OCI-LY7 (cell line): ENCODE measurements around the gene IPO4. TPM values are rescaled to one million over a fixed set of nuclear protein-coding genes. Genes with fewer than 3 reads are reported as not detected.

Experiments
- BruUV-seq: library from RNA; stranded (reverse); fragments of 400-500 nt; replicated peaks from 2 replicates; lab custom pipeline; 2021; lab: Mats Ljungman, UMichigan
- CTCF ChIA-PET: fragments of 300-600 bp; sonication (Branson Sonifier 250); formaldehyde crosslinking; loops from one replicate; lab custom pipeline; 2022; ENCODE audit warnings: antibody characterized with exemption; ENCODE audit not compliant: unreplicated experiment; lab: Charles Lee
- POLR2A ChIA-PET: fragments of 300-600 bp; sonication (Branson Sonifier 250); formaldehyde crosslinking; loops from one replicate; lab custom pipeline; 2022; ENCODE audit warnings: antibody characterized with exemption; lab: Charles Lee
- DNase-seq: peaks from one replicate; pipeline ENCODE4 v3.0.0-alpha.2; 2015; ENCODE audit warnings: low spot score
- H2AFZ ChIP-seq: fragments of 200-600 bp; sonication (generic), shearing (Covaris generic); 2 replicates; pipeline ENCODE4 v1.6.1; 2014; ENCODE audit warnings: mild to moderate bottlenecking, antibody characterized with exemption, low read length, moderate library complexity
- H3K27ac ChIP-seq: fragments of 200-600 bp; sonication (generic); 2 replicates; pipeline ENCODE4 v1.5.1; 2014; ENCODE audit warnings: mixed run types, low read depth, mild to moderate bottlenecking, moderate library complexity, low read length, inconsistent platforms; ENCODE audit not compliant: poor library complexity, severe bottlenecking
- H3K36me3 ChIP-seq: fragments of 200-600 bp; sonication (generic); 2 replicates; pipeline ENCODE4 v1.6.1; 2014; ENCODE audit warnings: mild to moderate bottlenecking, antibody characterized with exemption, low read length, moderate library complexity, mixed read lengths; ENCODE audit not compliant: insufficient read depth
- H3K4me1 ChIP-seq: fragments of 200-600 bp; sonication (generic); 2 replicates; pipeline ENCODE4 v1.5.1; 2014; ENCODE audit warnings: mild to moderate bottlenecking, low read length; ENCODE audit not compliant: insufficient read depth, poor library complexity, severe bottlenecking
- H3K4me2 ChIP-seq: fragments of 200-600 bp; sonication (generic); 2 replicates; pipeline ENCODE4 v1.6.1; 2014; ENCODE audit warnings: mild to moderate bottlenecking, low read length
- H3K4me3 ChIP-seq: fragments of 200-600 bp; sonication (generic); 2 replicates; pipeline ENCODE4 v1.5.1; 2014; ENCODE audit warnings: mild to moderate bottlenecking, low read depth, low read length; ENCODE audit not compliant: poor library complexity, severe bottlenecking
- H3K79me2 ChIP-seq: fragments of 200-600 bp; sonication (generic); 2 replicates; pipeline ENCODE4 v1.6.1; 2016; ENCODE audit warnings: low read depth, mild to moderate bottlenecking, low read length, moderate library complexity, mixed read lengths; ENCODE audit not compliant: insufficient read depth
- H3K9me2 ChIP-seq: fragments of 200-600 bp; sonication (generic); 2 replicates; pipeline ENCODE4 v1.6.1; 2016; ENCODE audit warnings: mild to moderate bottlenecking, low read length, mixed read lengths; ENCODE audit not compliant: insufficient read depth
- H3K9me3 ChIP-seq: fragments of 200-600 bp; sonication (generic); 2 replicates; pipeline ENCODE4 v1.6.1; 2014; ENCODE audit warnings: mild to moderate bottlenecking, mixed run types, low read length, mixed read lengths
- H4K20me1 ChIP-seq: fragments of 200-600 bp; sonication (generic); 2 replicates; pipeline ENCODE4 v1.6.1; 2014; ENCODE audit warnings: mild to moderate bottlenecking, antibody characterized with exemption, low read length, moderate library complexity, mixed read lengths; ENCODE audit not compliant: insufficient read depth
- CTCF ChIP-seq: fragments of 200-600 bp; sonication (generic); conservative IDR thresholded peaks from 2 replicates; pipeline ENCODE4 v1.5.1; 2014; ENCODE audit warnings: mild to moderate bottlenecking, antibody characterized with exemption, low read length, moderate library complexity, mixed read lengths
- EZH2phosphoT487 ChIP-seq: fragments of 200-600 bp; sonication (generic); IDR thresholded peaks from 2 replicates; pipeline ENCODE4 v1.6.1; 2018; ENCODE audit warnings: low read depth, borderline replicate concordance, mild to moderate bottlenecking, mixed run types, antibody characterized with exemption, low read length, moderate library complexity, mixed read lengths
- intact Hi-C: fragments of 100-400 bp; cut with micrococcal nuclease; formaldehyde crosslinking; loops from one replicate; pipeline ENCODE4 v1.10.0; 2022; ENCODE audit not compliant: unreplicated experiment
- total RNA-seq, 2 experiments: library from RNA; depleted of rRNA in 1 of 2; stranded (reverse); fragments of >200 nt in 1 of 2; shearing (Covaris generic) in 1 of 2; gene quantifications; 2 replicates each; pipeline ENCODE4 v1.2.3, GENCODE V29; 2014 to 2022

The IPO4 gene
- total RNA-seq, 2 experiments from 2014 or later: 53.1 to 59.2 TPM

- H2AFZ ChIP-seq: no peak overlapping the region
- peaks cover 11% of the 10 kb centered on the region; the same call in 1 of the 2 replicates for H3K9me3 ChIP-seq
- ChIA-PET POLR2A (interaction anchor here (0.7 kb wide), 2 partner anchors 102 to 136 kb away, joined by 3 to 6 read pairs; no protein-coding TSS in a partner anchor), CTCF (no interaction called here)
- peaks cover 25% of the 10 kb centered on the region for H3K4me1 ChIP-seq
- no TSS peak for BruUV-seq
- intact Hi-C loops: loop anchor here (5.0 kb wide), 1 partner anchor 168 kb away; the partner anchor contains the start of gene NFATC4
- H3K4me3 ChIP-seq: no peak overlapping the region
- no peaks in the 10 kb centered on the region for H3K9me2 ChIP-seq
- no peak for DNase-seq
- no peak overlapping the region for H3K4me2 ChIP-seq
- H4K20me1 ChIP-seq: no peaks in the 10 kb centered on the region
- no peak overlapping the region for H3K27ac ChIP-seq
- H3K36me3 ChIP-seq: peaks cover 51% of the 10 kb centered on the region
- TF ChIP-seq EZH2phosphoT487: no peak
- no peak for TF ChIP-seq CTCF
- peaks cover 17% of the 10 kb centered on the region; the same call in 1 of the 2 replicates for H3K79me2 ChIP-seq
Measured at GRCh38 chr14:24198814-24199524, 10.4 kb upstream of the IPO4 start.

DNA sequence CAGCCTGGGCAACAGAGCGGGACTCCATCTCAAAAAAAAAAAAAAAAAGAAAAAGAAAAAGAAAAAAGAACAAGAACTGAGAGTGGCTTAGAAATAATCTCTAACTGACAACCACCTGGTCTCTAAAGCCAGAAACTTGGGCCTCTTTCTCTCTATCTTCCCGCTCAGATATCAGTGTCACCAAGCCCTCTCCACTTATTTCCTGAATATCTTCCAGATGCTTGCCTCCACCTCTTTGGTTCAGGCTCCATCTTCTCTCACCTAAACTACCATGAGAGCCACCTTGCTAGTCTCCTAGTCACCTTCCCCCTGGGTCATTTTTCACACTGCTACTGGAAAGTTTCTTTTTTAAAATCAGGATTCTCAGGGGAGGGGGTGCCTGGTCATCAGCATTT lies 8.4 kb upstream of the IPO4 start:
- Histone ChIP-seq H3K27ac (peak overlapping the region; percentile 86), H3K4me3 (peak overlapping the region; percentile 75), H3K9me3 (0 out of 2 replicates have a peak, but pooled peaks cover 7% of the 10 kb centered on the region), H3K9me2 (no peaks in the 10 kb centered on the region), H3K4me1 (peaks cover 26% of the 10 kb centered on the region), H4K20me1 (no peaks in the 10 kb centered on the region), H3K4me2 (peak overlapping the region; percentile 91), H3K79me2 (peaks cover 17% of the 10 kb centered on the region; the same call in 1 of the 2 replicates), H2AFZ (peak overlapping the region; percentile 35; the same call in 1 of the 2 replicates), H3K36me3 (peaks cover 47% of the 10 kb centered on the region)
- ChIA-PET CTCF (interaction anchor here (0.5 kb wide), 1 partner anchor 61 kb away, joined by 4 read pairs; the partner anchor contains the start of gene PSME1), POLR2A (interaction anchor here (0.7 to 2.1 kb wide), 4 partner anchors 13 to 56 kb away, joined by 3 to 18 read pairs (median 4); partner anchors contain the start of genes CHMP4A and EMC9)
- no TSS peak for BruUV-seq
- DNase-seq: peak; percentile 46
- TF ChIP-seq EZH2phosphoT487 (no peak), CTCF (no peak)
- intact Hi-C loops: loop anchor here (5.0 kb wide), 1 partner anchor 170 kb away; the partner anchor contains the start of gene NFATC4
